AG09309 (cell line): Measurements from ENCODE around the gene MOB3B.
"Not testable (repeated sequence)": the region's sequence is repeated elsewhere in the genome, so short reads cannot be mapped to it uniquely, and the experiment has no call there.

Experiments
- DNase-seq: peaks from one replicate; pipeline ENCODE4 v3.0.0-alpha.2; 2010; ENCODE audit warnings: low read depth
- H3K4me3 ChIP-seq: 2 replicates; pipeline ENCODE4 v1.5.1; 2011; ENCODE audit warnings: mild to moderate bottlenecking, low read depth, low read length, moderate library complexity; ENCODE audit not compliant: control insufficient read depth
- CTCF ChIP-seq: IDR thresholded peaks from 2 replicates; pipeline ENCODE4 v1.5.1; 2011; ENCODE audit warnings: mild to moderate bottlenecking, low read depth, low read length, inconsistent platforms; ENCODE audit not compliant: insufficient read depth, control insufficient read depth; ENCODE audit errors: missing control alignments

Gene MOB3B

GRCh38 chr9:27470291-27470856 is 59.2 kb downstream of the MOB3B start:
- TF ChIP-seq CTCF = no peak
- no peak overlapping the region for H3K4me3 ChIP-seq
- no peak for DNase-seq

DNA sequence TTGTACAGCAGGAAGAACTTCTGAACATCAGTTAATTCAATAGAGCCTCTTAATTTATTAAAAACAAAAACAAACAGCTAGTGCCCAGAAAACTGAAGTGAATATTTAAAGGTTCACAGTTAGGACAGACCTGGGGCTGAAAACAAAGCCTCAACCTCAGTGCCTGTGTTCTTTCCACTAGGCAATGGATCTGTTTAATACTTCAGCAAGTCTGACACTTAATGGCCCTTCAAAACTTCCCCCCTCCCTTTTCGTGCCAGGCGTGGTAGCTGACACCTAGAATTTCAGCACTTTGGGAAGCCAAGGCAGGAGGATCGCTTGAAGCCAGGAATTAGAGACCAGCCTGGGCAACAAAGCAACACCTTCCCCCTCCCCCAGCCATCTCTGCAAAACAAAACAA is 60.1 kb downstream of the MOB3B start:
- no peak for DNase-seq
- H3K4me3 ChIP-seq = no peak overlapping the region
- TF ChIP-seq CTCF = no peak

- no peak overlapping the region for H3K4me3 ChIP-seq
- TF ChIP-seq CTCF = no peak
- DNase-seq = no peak
These were observed 61.0 kb downstream of the MOB3B start for GRCh38 chr9:27468462-27469110.

DNA sequence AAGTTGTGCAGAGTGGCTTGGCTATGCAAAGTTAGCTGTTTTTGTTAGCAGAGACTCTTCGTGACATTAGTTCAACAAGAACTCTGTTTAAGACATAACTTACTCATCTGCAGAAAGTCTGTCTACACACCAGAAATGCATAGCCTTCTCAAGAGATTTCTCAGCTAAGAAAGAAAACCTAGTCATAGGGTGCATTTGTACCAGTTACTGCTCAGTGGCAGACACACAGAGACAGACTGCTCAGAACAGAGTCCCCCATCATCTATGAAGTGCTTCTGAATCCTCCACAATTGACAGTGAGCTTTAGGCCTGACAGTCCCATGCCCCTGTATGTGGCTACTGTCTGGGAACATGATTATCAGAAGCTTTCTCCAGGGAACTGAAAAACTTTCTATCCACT is 61.6 kb downstream of the MOB3B start:
- H3K4me3 ChIP-seq = no peak overlapping the region
- TF ChIP-seq CTCF = no peak
- no peak for DNase-seq

DNA sequence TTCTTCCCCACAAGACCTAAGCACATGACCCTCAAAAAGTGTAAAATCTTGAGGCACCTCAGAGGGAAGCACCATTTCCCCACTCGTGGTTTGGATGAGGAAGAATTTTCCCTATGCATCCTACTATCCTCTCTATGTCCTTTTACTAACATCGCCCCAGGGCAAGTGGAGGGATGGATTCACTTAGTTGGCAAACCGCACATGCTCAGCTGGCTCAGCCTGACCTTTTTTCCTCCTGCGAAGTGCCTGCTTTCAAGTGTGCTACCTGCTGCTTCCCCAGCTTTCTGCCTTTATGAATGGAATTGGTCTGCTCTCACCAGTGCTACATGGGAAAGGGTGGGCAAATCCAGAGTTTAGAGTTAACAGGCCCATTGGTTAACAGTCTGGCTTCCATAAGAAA is 62.1 kb downstream of the MOB3B start:
- no peak for DNase-seq
- no peak overlapping the region for H3K4me3 ChIP-seq
- no peak for TF ChIP-seq CTCF

- not testable (repeated sequence) for DNase-seq, H3K4me3 ChIP-seq
These were observed 63.1 kb downstream of the MOB3B start for GRCh38 chr9:27466516-27466915.

GRCh38 chr9:27464950-27465349 is 64.7 kb downstream of the MOB3B start:
- H3K4me3 ChIP-seq, DNase-seq: not testable (repeated sequence)

DNA sequence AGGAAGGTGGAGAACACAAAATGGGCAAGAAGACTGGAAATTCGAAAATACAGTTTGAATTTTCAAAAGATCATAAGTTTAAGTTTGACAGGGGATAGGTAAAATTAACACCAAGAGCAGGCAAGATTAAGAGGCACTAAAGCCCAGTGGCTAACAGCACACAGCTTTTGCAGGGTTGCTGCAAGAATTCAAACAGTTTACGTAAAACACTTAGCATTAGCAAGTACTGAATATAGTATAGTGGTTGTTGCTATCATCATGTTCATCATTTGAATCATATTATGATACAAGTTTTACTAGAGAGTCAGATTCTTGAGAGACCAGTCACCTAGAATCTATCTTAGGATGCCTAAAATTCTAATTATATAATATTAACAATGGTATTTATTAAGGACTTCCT is 66.8 kb downstream of the MOB3B start:
- no peak for TF ChIP-seq CTCF
- H3K4me3 ChIP-seq = no peak overlapping the region

More for the DNA sequence above, 66.8 kb downstream of the MOB3B start:
- DNase-seq = no peak
